GM21786 (cell line): ENCODE measurements around the gene PDZRN4.
"Not testable (repeated sequence)": the region's sequence is repeated elsewhere in the genome, so short reads cannot be mapped to it uniquely, and the experiment has no call there.

Experiments used
- ATAC-seq: cut with Tn5 transposase; IDR thresholded peaks from one replicate; pipeline ENCODE4 v1.9.1; 2021; ENCODE audit not compliant: unreplicated experiment

Gene PDZRN4

GRCh38 chr12:41188058-41188840 lies at the start of gene PDZRN4:
Gene PDZRN4 (plus strand): TSS chr12:41188320.
- ATAC-seq, result no peak

- ATAC-seq, result no peak
Observed at GRCh38 chr12:41140117-41140516, 48.0 kb upstream of the PDZRN4 start.

GRCh38 chr12:41141104-41141503 lies 47.0 kb upstream of the PDZRN4 start:
- ATAC-seq, result no peak

- ATAC-seq, result no peak
Observed at GRCh38 chr12:41142376-41142775, 45.7 kb upstream of the PDZRN4 start.

- ATAC-seq, result no peak
Observed at GRCh38 chr12:41151793-41152192, 36.3 kb upstream of the PDZRN4 start.

GRCh38 chr12:41162461-41162860 lies 25.7 kb upstream of the PDZRN4 start:
- ATAC-seq, result no peak

GRCh38 chr12:41167701-41168100 lies 20.4 kb upstream of the PDZRN4 start:
- no peak for ATAC-seq

- ATAC-seq, result no peak
Observed at GRCh38 chr12:41174602-41175001, 13.5 kb upstream of the PDZRN4 start.

GRCh38 chr12:41179507-41179906 lies 8.6 kb upstream of the PDZRN4 start:
- ATAC-seq, result not testable (repeated sequence)

- ATAC-seq, result no peak
Observed at GRCh38 chr12:41184864-41185263, 3.3 kb upstream of the PDZRN4 start.

GRCh38 chr12:41186026-41186425 lies 2.1 kb upstream of the PDZRN4 start:
- no peak for ATAC-seq

GRCh38 chr12:41188841-41189394 lies 798 bp downstream of the PDZRN4 start:
- ATAC-seq, result no peak

- ATAC-seq, result no peak
Observed at GRCh38 chr12:41189395-41190251, 1.5 kb downstream of the PDZRN4 start.

GRCh38 chr12:41190338-41190737 lies 2.2 kb downstream of the PDZRN4 start:
- ATAC-seq, result no peak

GRCh38 chr12:41191549-41191948 lies 3.4 kb downstream of the PDZRN4 start:
- not testable (repeated sequence) for ATAC-seq

GRCh38 chr12:41193311-41193710 lies 5.2 kb downstream of the PDZRN4 start:
- no peak for ATAC-seq

- ATAC-seq, result no peak
Observed at GRCh38 chr12:41202051-41202450, 13.9 kb downstream of the PDZRN4 start.

GRCh38 chr12:41205070-41205709 lies 17.1 kb downstream of the PDZRN4 start:
- peak; percentile 72 for ATAC-seq

GRCh38 chr12:41206298-41206697 lies 18.2 kb downstream of the PDZRN4 start:
- no peak for ATAC-seq

GRCh38 chr12:41211448-41211847 lies 23.3 kb downstream of the PDZRN4 start:
- ATAC-seq, result no peak

- ATAC-seq, result no peak
Observed at GRCh38 chr12:41212625-41213024, 24.5 kb downstream of the PDZRN4 start.
